Liver (tissue), 9 donors: ENCODE results near the gene GTF2IRD1. TPM values are rescaled to one million over a fixed set of nuclear protein-coding genes. Genes with fewer than 3 reads are reported as not detected.

Source experiments
- DNase-seq: peaks from one replicate; pipeline ENCODE4 v3.0.0-alpha.2; 2017; ENCODE audit warnings: low spot score
- H3K27ac ChIP-seq, 2 donors: one replicate each; pipeline ENCODE4 v1.7.0; 2013; ENCODE audit warnings: inconsistent platforms in 2 of 2, low read length in 2 of 2, control low read depth in 1 of 2, low read depth in 1 of 2, mild to moderate bottlenecking in 1 of 2
- H3K27me3 ChIP-seq, 4 donors: one replicate each; pipeline versions ENCODE4 v1.6.1 to v1.7.0; 2013; ENCODE audit warnings: low read length in 3 of 4, inconsistent platforms in 1 of 4, mild to moderate bottlenecking in 1 of 4, moderate library complexity in 1 of 4; ENCODE audit not compliant: control insufficient read depth in 4 of 4, insufficient read depth in 4 of 4
- H3K36me3 ChIP-seq, 4 donors: one replicate each; pipeline versions ENCODE4 v1.6.1 to v1.7.0; 2013; ENCODE audit warnings: low read length in 3 of 4, mild to moderate bottlenecking in 3 of 4, low read depth in 1 of 4, moderate library complexity in 1 of 4; ENCODE audit not compliant: control insufficient read depth in 4 of 4, insufficient read depth in 3 of 4
- H3K4me1 ChIP-seq, 4 donors: one replicate each; pipeline versions ENCODE4 v1.6.1 to v1.7.0; 2013; ENCODE audit warnings: low read length in 3 of 4, mild to moderate bottlenecking in 3 of 4, moderate library complexity in 1 of 4; ENCODE audit not compliant: control insufficient read depth in 4 of 4, insufficient read depth in 4 of 4
- H3K4me3 ChIP-seq, 3 donors: one replicate each; pipeline versions ENCODE4 v1.6.1 to v1.7.0; 2013; ENCODE audit warnings: low read length in 3 of 3, control low read depth in 1 of 3, low read depth in 1 of 3, mild to moderate bottlenecking in 1 of 3
- H3K9ac ChIP-seq, 2 donors: one replicate each; pipeline ENCODE4 v1.7.0; 2013; ENCODE audit warnings: low read length in 2 of 2, mild to moderate bottlenecking in 2 of 2, moderate library complexity in 2 of 2, control low read depth in 1 of 2, low read depth in 1 of 2
- H3K9me3 ChIP-seq, 4 donors: one replicate each; pipeline versions ENCODE4 v1.6.1 to v1.7.0; 2013; ENCODE audit warnings: low read length in 3 of 4; ENCODE audit not compliant: control insufficient read depth in 4 of 4
- ATF3 ChIP-seq: IDR thresholded peaks from 2 replicates; pipeline ENCODE4 v1.6.1; 2016; ENCODE audit warnings: antibody characterized with exemption
- CTCF ChIP-seq: fragments of 150-350 bp; IDR thresholded peaks from 2 replicates; pipeline ENCODE4 v1.5.1; 2017; ENCODE audit warnings: improper control_type of control experiment, low read depth, low read length; ENCODE audit not compliant: missing input control
- EGR1 ChIP-seq, 2 donors: IDR thresholded peaks; 2 replicates each; pipeline ENCODE4 v1.6.1; 2016 to 2018; ENCODE audit warnings: antibody characterized with exemption in 2 of 2, low read depth in 2 of 2
- FOXA1 ChIP-seq: IDR thresholded peaks from 2 replicates; pipeline ENCODE4 v1.6.1; 2016; ENCODE audit warnings: antibody characterized with exemption
- FOXA2 ChIP-seq: IDR thresholded peaks from 2 replicates; pipeline ENCODE4 v1.6.1; 2016; ENCODE audit warnings: antibody characterized with exemption
- GABPA ChIP-seq, 2 donors: IDR thresholded peaks in 1 of 2; conservative IDR thresholded peaks in 1 of 2; 2 replicates each; pipeline ENCODE4 v1.6.1; 2016; ENCODE audit warnings: antibody characterized with exemption in 2 of 2, mild to moderate bottlenecking in 1 of 2, moderate library complexity in 1 of 2
- HNF4A ChIP-seq, 2 donors: conservative IDR thresholded peaks; 2 replicates each; pipeline ENCODE4 v1.6.1; 2016; ENCODE audit warnings: antibody characterized with exemption in 2 of 2, mild to moderate bottlenecking in 2 of 2
- HNF4G ChIP-seq: IDR thresholded peaks from 2 replicates; pipeline ENCODE4 v1.6.1; 2016; ENCODE audit warnings: antibody characterized with exemption
- JUND ChIP-seq, 2 donors: IDR thresholded peaks; 2 replicates each; pipeline ENCODE4 v1.6.1; 2016; ENCODE audit warnings: antibody characterized with exemption in 2 of 2
- MAX ChIP-seq: IDR thresholded peaks from 2 replicates; pipeline ENCODE4 v1.6.1; 2016; ENCODE audit warnings: antibody characterized with exemption
- NR2F2 ChIP-seq: IDR thresholded peaks from 2 replicates; pipeline ENCODE4 v1.6.1; 2016; ENCODE audit warnings: antibody characterized with exemption
- RAD21 ChIP-seq, 2 donors: IDR thresholded peaks; 2 replicates each; pipeline ENCODE4 v1.6.1; 2016; ENCODE audit warnings: antibody characterized with exemption in 2 of 2, mild to moderate bottlenecking in 2 of 2
- REST ChIP-seq: IDR thresholded peaks from 2 replicates; pipeline ENCODE4 v1.6.1; 2016; ENCODE audit warnings: antibody characterized with exemption, mild to moderate bottlenecking
- RXRA ChIP-seq, 2 donors: IDR thresholded peaks; 2 replicates each; pipeline ENCODE4 v1.6.1; 2017 to 2018; ENCODE audit warnings: antibody characterized with exemption in 2 of 2, mild to moderate bottlenecking in 1 of 2
- SP1 ChIP-seq: IDR thresholded peaks from 2 replicates; pipeline ENCODE4 v1.6.1; 2018; ENCODE audit warnings: antibody characterized with exemption, mild to moderate bottlenecking
- TAF1 ChIP-seq: conservative IDR thresholded peaks from 2 replicates; pipeline ENCODE4 v1.6.1; 2016; ENCODE audit warnings: antibody characterized with exemption, mild to moderate bottlenecking
- YY1 ChIP-seq: IDR thresholded peaks from 2 replicates; pipeline ENCODE4 v1.6.1; 2016; ENCODE audit warnings: antibody characterized with exemption, mild to moderate bottlenecking
- ZBTB33 ChIP-seq: IDR thresholded peaks from 2 replicates; pipeline ENCODE4 v1.6.1; 2016; ENCODE audit warnings: antibody characterized with exemption
- WGBS: extraction: QIAGEN DNeasy Blood & Tissue Kit; methylation state at CpG from one replicate; pipeline ENCODE4 v1.1.7; 2013; 5-methylcytosine and 5-hydroxymethylcytosine counted together
- polyA plus RNA-seq, 2 donors: library from polyadenylated mRNA; stranded (reverse) in 1 of 2; unstranded in 1 of 2; fragments of 200-250 nt in 1 of 2; fragments of >200 nt in 1 of 2; fragmentation: Nextera tagmentation in 1 of 2; extraction: Ambion mirVana in 1 of 2; gene quantifications; one replicate each; pipeline versions ENCODE4 v1.2.1 to v1.2.3, GENCODE V29; 2013 to 2015
- total RNA-seq, 2 donors: library from RNA; depleted of rRNA; stranded (reverse); fragments of >200 nt; gene quantifications; one replicate each; pipeline ENCODE4 v1.2.3, GENCODE V29; 2014
- donor health status: healthy.
- donor health status: healthy.
- donor health status: healthy.
- donor health status: healthy.
- donor health status: healthy.

GTF2IRD1 gene
- total and polyA plus RNA-seq, 4 donors = 2.0 to 7.4 (median 3.3) TPM

GRCh38 chr7:74570533-74571156, 116.9 kb downstream of the GTF2IRD1 start:
- Histone ChIP-seq H3K9ac (no peak overlapping the region), H3K36me3 (no peaks in the 10 kb centered on the region), H3K4me3 (no peak overlapping the region), H3K27me3 (no peaks in the 10 kb centered on the region), H3K4me1 (peaks cover 0 to 6% (median 0%) of the 10 kb centered on the region in 4 donors), H3K27ac (no peak overlapping the region), H3K9me3 (no peaks in the 10 kb centered on the region)
- 94% methylated on average over 13 of the region's 13 CpGs for WGBS
- no peak for TF ChIP-seq ATF3
- TF ChIP-seq RXRA (IDR thresholded peaks at IDR 0.05) = no peak
- no peak for TF ChIP-seq NR2F2
- TF ChIP-seq JUND (IDR thresholded peaks at IDR 0.05) = no peak
- no peak for TF ChIP-seq FOXA2
- no peak for TF ChIP-seq FOXA1
- TF ChIP-seq EGR1 (IDR thresholded peaks at IDR 0.05; ENCODE audit: low read depth in 2 of 2) = no peak
- no peak for TF ChIP-seq HNF4A (conservative IDR thresholded peaks at IDR 0.05)
- no peak for TF ChIP-seq GABPA (IDR thresholded peaks at IDR 0.05 in 1 of 2, conservative IDR thresholded peaks at IDR 0.05 in 1 of 2)
- no peak for TF ChIP-seq SP1
- TF ChIP-seq RAD21 (IDR thresholded peaks at IDR 0.05) = no peak
- no peak for TF ChIP-seq TAF1
- no peak for TF ChIP-seq YY1
- TF ChIP-seq CTCF = no peak
- no peak for TF ChIP-seq ZBTB33
- TF ChIP-seq REST = no peak
- TF ChIP-seq HNF4G = no peak
- no peak for TF ChIP-seq MAX
- DNase-seq = no peak
